Tibial nerve (tissue), 4 donors: Measurements from ENCODE around the gene DHX8.

Experiments used
- CTCF ChIP-seq, 5 experiments: fragments of 200-600 bp in 3 of 5; fragments of 450-650 bp in 2 of 5; sonication (generic) in 3 of 5; IDR thresholded peaks; one replicate each; pipeline ENCODE4 v1.5.1; 2016 to 2019; ENCODE audit warnings: antibody characterized with exemption in 5 of 5, mild to moderate bottlenecking in 3 of 5, moderate library complexity in 2 of 5
- EP300 ChIP-seq, 2 donors: sonication (generic); formaldehyde crosslinking; IDR thresholded peaks; one replicate each; pipeline ENCODE4 v1.6.1; 2017; ENCODE audit warnings: antibody characterized with exemption in 2 of 2, mild to moderate bottlenecking in 1 of 2
- POLR2A ChIP-seq, 2 donors: fragments of 450-650 bp; IDR thresholded peaks; one replicate each; pipeline ENCODE4 v1.6.1; 2017; ENCODE audit warnings: antibody characterized with exemption in 2 of 2, mild to moderate bottlenecking in 2 of 2, moderate library complexity in 2 of 2

- TF ChIP-seq CTCF (IDR thresholded peaks at IDR 0.05) = no peak
- TF ChIP-seq POLR2A (IDR thresholded peaks at IDR 0.05) = no peak
- TF ChIP-seq EP300 (IDR thresholded peaks at IDR 0.05) = no peak
Measured at GRCh38 chr17:43454868-43455267, 28.9 kb upstream of the DHX8 start.
